DMS53 treated with DMSO at 0.1 percent for 48 hours (cell line): ENCODE data around the gene ENOX1.

Source experiments
- DNase-seq: peaks from one replicate; lab custom pipeline; 2025; ENCODE audit not compliant: unreplicated experiment; lab: John Stamatoyannopoulos, UW

ENOX1 gene

DNA sequence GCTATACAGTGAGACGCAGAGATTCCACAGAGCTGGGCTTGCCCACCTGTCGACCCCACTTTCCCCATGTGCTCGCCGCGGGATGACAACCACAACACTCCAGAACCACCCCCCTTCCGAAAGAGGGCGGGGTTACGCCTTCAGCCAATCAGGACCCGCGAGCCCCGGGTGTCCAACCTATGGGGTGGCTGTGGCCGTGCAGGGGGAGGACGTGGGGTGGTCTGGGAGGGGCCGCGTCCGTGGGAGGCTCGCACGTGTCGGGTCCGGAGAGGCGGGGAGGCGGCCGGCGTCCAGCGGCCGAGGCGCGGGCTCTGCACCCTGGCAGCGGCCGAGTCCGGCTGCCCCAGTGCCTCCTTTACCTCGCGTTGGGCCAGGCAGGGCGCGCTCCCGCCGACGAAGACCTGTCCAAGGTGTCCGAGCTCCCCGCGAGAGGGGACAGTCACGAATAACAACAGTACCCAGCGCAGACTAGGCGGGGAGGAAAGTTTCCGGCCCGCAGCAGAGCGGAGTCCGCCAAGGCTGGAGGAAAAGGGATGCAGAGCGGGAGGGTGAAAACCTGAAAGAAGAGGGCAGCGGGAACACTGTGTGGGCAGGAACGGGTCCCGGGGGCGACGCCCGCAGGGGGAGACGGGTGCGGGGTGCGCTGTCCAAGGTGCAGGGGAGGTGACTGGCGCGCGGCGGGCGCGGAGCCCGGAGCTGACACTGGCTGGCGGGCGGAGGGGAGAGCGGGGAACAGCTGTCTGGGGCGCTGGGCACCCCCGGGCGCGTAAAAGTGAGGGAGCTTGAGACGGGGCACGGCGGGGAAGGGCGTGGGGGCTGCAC is 911 bp downstream of the ENOX1 start:
- peak; percentile 71 for DNase-seq

DNA sequence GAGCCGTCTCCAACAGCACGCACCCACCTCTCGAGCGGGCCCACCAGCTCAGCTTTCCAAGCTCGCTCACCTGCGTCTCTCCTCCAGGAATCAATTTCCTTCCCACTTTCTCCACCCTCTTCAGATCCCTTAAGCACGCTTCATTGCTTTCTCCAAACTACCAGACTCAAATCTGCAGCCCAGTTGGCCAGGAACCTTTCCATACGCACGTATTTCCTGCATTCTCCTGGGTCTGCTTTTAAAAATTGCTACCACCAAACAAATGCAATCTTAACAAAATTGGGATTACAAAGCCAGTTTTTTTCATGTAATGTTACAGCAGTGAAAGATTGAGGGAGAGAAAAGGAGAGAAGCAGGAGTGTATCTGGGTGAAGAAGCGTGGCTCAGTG is 1.5 kb downstream of the ENOX1 start:
- DNase-seq, result no peak

GRCh38 chr13:43784496-43784895 is 2.3 kb downstream of the ENOX1 start:
- DNase-seq, result no peak

DNA sequence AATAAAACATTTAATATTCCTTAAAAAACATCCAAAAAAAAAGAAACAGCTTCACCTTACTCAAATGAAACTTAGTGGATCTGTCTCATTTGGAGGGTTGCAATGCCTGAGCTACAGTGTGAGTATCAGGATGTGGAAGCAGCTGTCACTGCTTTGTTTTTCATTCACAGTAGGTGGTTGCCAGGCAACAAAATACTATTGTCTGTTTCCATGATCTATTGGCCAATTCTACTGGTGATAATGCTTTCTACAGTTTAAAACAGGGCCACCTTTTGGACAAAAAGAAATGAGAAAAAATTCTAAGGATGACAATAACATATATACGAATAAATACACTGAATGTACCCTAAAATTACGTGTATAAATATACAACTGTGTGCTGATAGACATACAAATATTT is 3.0 kb downstream of the ENOX1 start:
- DNase-seq, result peak; percentile 59

- DNase-seq, result no peak
Measured at GRCh38 chr13:43782686-43783085, 4.1 kb downstream of the ENOX1 start.

- no peak for DNase-seq
Measured at GRCh38 chr13:43780666-43781065, 6.1 kb downstream of the ENOX1 start.

- DNase-seq, result no peak
Measured at GRCh38 chr13:43776501-43777079, 10.2 kb downstream of the ENOX1 start.

GRCh38 chr13:43776006-43776405 is 10.8 kb downstream of the ENOX1 start:
- no peak for DNase-seq

- DNase-seq, result no peak
Measured at GRCh38 chr13:43773602-43774001, 13.2 kb downstream of the ENOX1 start.

DNA sequence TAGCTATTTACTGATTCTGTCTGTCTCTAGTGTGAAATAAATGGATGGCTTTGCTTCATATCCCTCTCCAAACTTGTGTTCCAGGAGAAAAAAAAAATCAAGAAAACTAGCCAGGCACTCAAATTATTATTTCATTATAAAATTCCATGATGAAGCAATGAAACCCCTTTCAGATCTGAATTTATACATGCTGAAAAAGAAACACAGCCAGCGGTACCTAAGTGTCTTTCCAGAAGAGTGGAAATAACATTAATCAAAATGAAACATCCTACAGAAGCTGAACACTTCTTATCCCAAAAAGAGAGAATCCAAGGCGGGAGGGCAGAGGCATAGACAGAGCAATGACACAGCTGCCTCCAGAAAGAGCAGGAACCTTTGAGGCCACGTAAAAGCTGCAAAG is 15.9 kb downstream of the ENOX1 start:
- no peak for DNase-seq

DNA sequence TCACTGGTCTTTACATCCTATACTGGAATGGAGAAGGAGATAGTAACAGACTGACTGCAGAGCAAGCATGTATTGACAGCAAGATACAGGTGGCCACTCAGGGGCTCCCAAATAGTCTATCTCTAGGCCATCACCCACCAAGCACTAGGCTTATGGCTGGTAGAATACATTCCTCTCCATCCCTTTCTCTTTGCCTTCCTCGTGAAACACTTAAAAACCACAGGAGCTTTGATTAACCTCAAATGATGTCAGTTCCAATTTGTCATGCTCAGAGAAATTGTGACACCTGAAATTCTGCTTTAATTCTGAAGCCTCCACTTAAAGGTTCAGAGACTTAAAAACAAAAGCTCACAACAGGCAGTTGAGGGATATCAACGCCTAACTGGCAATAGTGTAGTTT is 17.2 kb downstream of the ENOX1 start:
- no peak for DNase-seq

GRCh38 chr13:43767341-43767931 is 19.3 kb downstream of the ENOX1 start:
- no peak for DNase-seq

- DNase-seq, result no peak
Measured at GRCh38 chr13:43766725-43767124, 20.0 kb downstream of the ENOX1 start.

- no peak for DNase-seq
Measured at GRCh38 chr13:43764349-43764748, 22.4 kb downstream of the ENOX1 start.

DNA sequence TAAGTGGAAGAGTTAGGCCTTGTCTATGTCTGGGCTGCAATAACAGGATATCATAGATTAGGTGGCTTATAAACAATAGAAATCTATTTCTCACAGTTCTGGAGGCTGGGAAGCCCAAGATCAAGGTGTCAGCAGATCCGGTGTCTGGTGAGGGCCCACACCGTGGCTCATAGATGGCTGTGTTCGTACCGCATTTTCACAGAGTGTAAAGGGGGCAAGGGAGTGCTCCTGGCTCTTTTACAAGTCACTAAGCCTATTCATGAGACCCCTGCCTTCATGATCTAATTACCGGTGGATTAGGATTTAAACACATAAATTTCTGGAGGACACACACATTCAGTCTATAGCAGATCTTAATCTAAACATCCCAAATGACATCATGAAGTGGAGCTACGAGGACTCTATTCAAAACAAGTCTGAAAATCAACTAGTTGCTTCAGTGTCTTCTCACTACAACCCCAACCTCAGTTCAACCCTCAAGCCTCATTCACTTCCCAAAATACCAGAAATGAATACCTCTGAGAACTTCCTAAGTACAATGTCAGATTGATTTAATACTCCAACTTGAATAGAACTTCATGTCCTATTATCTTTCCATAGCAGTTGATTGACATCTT is 23.5 kb downstream of the ENOX1 start:
- DNase-seq, result no peak

DNA sequence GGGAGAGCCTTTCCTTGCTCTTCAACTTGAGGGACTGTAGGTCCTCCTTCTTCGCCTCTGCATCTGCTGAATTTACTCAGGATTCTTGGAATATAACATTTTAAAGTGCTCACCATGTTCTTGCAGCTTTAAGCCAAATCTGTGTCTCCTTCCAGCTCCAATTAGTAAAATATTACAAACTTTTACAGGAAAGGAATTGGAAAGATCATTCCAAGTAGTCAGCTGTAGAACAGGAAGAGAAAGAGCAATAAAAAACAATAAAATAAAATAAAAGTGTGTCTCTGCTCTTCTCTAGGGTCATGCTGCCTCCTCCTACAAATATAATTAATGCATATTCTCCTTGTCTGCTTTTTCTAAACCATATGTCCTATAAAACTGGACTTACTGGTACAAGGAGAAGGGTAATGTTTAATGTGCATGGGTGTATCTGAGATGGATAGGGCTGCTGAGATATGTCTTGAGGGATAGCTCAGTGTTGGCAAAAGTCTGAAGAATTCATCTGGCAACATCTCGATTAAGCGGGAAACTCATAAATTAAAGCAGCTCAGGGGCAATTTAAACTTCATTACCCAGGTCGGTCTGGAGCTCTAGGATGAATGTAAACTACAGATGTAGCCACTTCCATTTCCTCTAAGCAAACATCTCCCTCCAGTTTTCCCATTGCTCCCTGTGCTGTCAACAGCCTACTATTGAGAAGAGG is 25.0 kb downstream of the ENOX1 start:
- DNase-seq, result no peak

DNA sequence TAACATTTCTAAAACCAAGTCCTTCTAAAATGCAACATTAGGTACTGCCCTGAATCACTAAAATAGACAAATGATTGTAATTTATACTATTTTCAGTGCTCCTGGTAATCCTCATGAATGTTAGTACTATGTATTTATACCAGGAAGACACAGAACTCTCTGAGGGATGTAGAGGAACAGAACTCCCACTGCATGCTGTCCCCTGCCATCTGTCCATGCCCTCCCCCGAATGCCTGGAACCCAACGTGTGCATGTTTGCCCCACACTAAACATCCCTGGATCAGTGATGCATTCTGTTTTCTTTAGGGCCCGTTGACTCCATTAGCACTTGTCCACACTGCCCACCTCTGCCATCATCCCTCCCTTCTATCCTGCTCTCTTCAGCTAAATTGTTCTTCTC is 26.5 kb downstream of the ENOX1 start:
- no peak for DNase-seq

DNA sequence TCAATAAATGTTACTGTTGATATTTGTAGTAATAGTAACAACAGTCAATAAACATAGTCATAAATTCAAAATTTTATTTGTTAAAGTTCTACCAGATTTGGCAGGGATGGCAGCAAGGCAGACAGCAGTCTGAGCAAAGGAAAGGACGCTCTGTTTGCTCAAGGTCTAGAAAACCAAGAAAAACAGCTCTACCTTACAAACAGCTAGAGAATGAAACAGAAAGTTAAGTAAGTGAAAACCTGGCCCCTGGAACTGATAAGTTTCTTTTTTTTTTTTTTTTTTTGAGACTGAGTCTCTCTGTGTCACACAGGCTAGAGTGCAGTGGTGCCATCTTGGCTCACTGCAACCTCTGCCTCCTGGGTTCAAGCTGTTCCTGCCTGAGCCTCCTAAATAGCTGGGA is 27.9 kb downstream of the ENOX1 start:
- DNase-seq, result no peak

DNA sequence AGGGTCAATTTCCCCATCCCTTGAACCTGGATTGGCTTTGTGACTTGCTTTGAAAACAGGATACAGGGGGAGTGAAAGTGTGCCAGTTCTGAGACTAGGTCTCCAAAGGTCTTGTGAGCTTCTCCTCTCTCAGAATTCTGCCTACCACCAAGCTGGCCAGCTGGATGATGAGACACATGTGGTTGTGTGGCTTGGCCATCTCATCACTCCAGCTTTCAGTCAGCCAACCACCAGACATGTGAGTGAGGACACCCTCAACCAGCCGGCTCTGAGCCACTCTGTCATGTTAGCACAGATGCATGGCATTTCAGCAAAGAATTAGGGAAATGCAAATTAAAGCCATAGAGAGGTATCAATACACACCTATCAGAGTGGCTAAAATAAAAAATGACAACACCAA is 29.5 kb downstream of the ENOX1 start:
- DNase-seq, result no peak

- no peak for DNase-seq
Measured at GRCh38 chr13:43755844-43756243, 30.9 kb downstream of the ENOX1 start.

GRCh38 chr13:43751624-43752023 is 35.1 kb downstream of the ENOX1 start:
- DNase-seq, result no peak
